CD8-positive, alpha-beta memory T cell (primary cell): Measurements from ENCODE around the gene SNX19. TPM values are rescaled to one million over a fixed set of nuclear protein-coding genes. Genes with fewer than 3 reads are reported as not detected.

ENCODE experiments used
- CTCF ChIA-PET: fragments of 350-600 bp; sonication (Branson Sonifier 250); formaldehyde crosslinking; loops from one replicate; lab custom pipeline; 2021; ENCODE audit warnings: antibody characterized with exemption; lab: Charles Lee
- POLR2A ChIA-PET: fragments of 350-600 bp; sonication (Branson Sonifier 250); formaldehyde crosslinking; loops from one replicate; lab custom pipeline; 2021; ENCODE audit warnings: antibody characterized with exemption; lab: Charles Lee
- DNase-seq, 5 donors: peaks; one replicate each; pipeline versions ENCODE4 v3.0.0 to v3.0.0-alpha.2; 2020 to 2022; ENCODE audit warnings: mixed read lengths in 1 of 5
- H3K27ac ChIP-seq: one replicate; pipeline ENCODE4 v1.7.0; 2013; ENCODE audit warnings: low read depth, mild to moderate bottlenecking, low read length, moderate library complexity
- H3K27me3 ChIP-seq: 2 replicates; pipeline ENCODE4 v1.7.0; 2013; ENCODE audit warnings: low read length, mild to moderate bottlenecking; ENCODE audit not compliant: insufficient read depth, poor library complexity, severe bottlenecking
- H3K36me3 ChIP-seq: 2 replicates; pipeline ENCODE4 v1.7.0; 2013; ENCODE audit warnings: mild to moderate bottlenecking, low read length, moderate library complexity; ENCODE audit not compliant: insufficient read depth
- H3K4me1 ChIP-seq: 2 replicates; pipeline ENCODE4 v1.7.0; 2013; ENCODE audit warnings: mild to moderate bottlenecking, low read length, moderate library complexity; ENCODE audit not compliant: insufficient read depth
- H3K4me3 ChIP-seq: 2 replicates; pipeline ENCODE4 v1.7.0; 2013; ENCODE audit warnings: mild to moderate bottlenecking, low read length
- H3K9me3 ChIP-seq: 2 replicates; pipeline ENCODE4 v1.7.0; 2013; ENCODE audit warnings: mild to moderate bottlenecking, low read length
- H3K27ac Mint-ChIP-seq, 8 donors: one replicate each; pipeline ENCODE4 v1.8.0; 2020 to 2021; ENCODE audit warnings: mixed read lengths in 8 of 8, mild to moderate bottlenecking in 6 of 8, inconsistent platforms in 3 of 8, moderate library complexity in 3 of 8
- H3K27me3 Mint-ChIP-seq, 2 donors: one replicate each; pipeline ENCODE4 v1.8.0; 2020 to 2021; ENCODE audit warnings: mixed read lengths in 2 of 2, mild to moderate bottlenecking in 1 of 2, moderate library complexity in 1 of 2
- H3K36me3 Mint-ChIP-seq, 3 donors: one replicate each; pipeline ENCODE4 v1.8.0; 2020 to 2021; ENCODE audit warnings: mixed read lengths in 3 of 3, inconsistent platforms in 1 of 3, mild to moderate bottlenecking in 1 of 3
- H3K4me1 Mint-ChIP-seq, 3 donors: one replicate each; pipeline ENCODE4 v1.8.0; 2020 to 2021; ENCODE audit warnings: mixed read lengths in 3 of 3, inconsistent platforms in 1 of 3, mild to moderate bottlenecking in 1 of 3
- H3K4me3 Mint-ChIP-seq, 7 donors: one replicate each; pipeline ENCODE4 v1.8.0; 2020 to 2021; ENCODE audit warnings: mixed read lengths in 7 of 7, mild to moderate bottlenecking in 6 of 7, moderate library complexity in 4 of 7, inconsistent platforms in 2 of 7
- H3K9me3 Mint-ChIP-seq, 5 donors: one replicate each; pipeline ENCODE4 v1.8.0; 2020 to 2022; ENCODE audit warnings: mixed read lengths in 5 of 5, mild to moderate bottlenecking in 3 of 5, moderate library complexity in 2 of 5, inconsistent platforms in 1 of 5
- polyA plus RNA-seq: library from polyadenylated mRNA; unstranded; fragments of 300-500 nt; fragmentation: Illumina TruSeq; gene quantifications from one replicate; pipeline ENCODE4 v1.2.3, GENCODE V29; 2021
- total RNA-seq, 2 experiments: library from RNA; stranded (reverse); gene quantifications; one replicate each; pipeline ENCODE4 v1.2.3, GENCODE V29; 2021

SNX19 gene
- total and polyA plus RNA-seq, 3 experiments from 2014 or later, result 21.9 to 44.4 (median 41.2) TPM

- no peak for DNase-seq
- H3K27ac Mint-ChIP-seq, result no peak overlapping the region
- POLR2A ChIA-PET, result no interaction called here
- H3K36me3 Mint-ChIP-seq, result peaks cover 4 to 63% (median 23%) of the 10 kb centered on the region in 3 donors
- CTCF ChIA-PET, result interaction anchor here (0.9 to 2.3 kb wide), 2 partner anchors 25 to 29 kb away, joined by 3 to 7 read pairs; no protein-coding TSS in a partner anchor
- H3K4me3 ChIP-seq, result no peak overlapping the region
- H3K9me3 Mint-ChIP-seq, result no peaks in the 10 kb centered on the region
- H3K4me1 Mint-ChIP-seq, result peaks cover 3 to 9% (median 8%) of the 10 kb centered on the region in 3 donors
- peaks cover 41% of the 10 kb centered on the region for H3K36me3 ChIP-seq
- no peaks in the 10 kb centered on the region for H3K4me1 ChIP-seq
- H3K9me3 ChIP-seq, result no peaks in the 10 kb centered on the region
- H3K4me3 Mint-ChIP-seq, result no peak overlapping the region
- H3K27me3 ChIP-seq, result no peaks in the 10 kb centered on the region
- H3K27ac ChIP-seq, result no peak overlapping the region
- no peaks in the 10 kb centered on the region for H3K27me3 Mint-ChIP-seq
These were observed 25.0 kb downstream of the SNX19 start for GRCh38 chr11:130891326-130891725.

- Mint-ChIP-seq H3K4me1 (peaks cover 3 to 10% (median 9%) of the 10 kb centered on the region in 3 donors), H3K27me3 (no peaks in the 10 kb centered on the region), H3K4me3 (no peak overlapping the region), H3K9me3 (no peaks in the 10 kb centered on the region), H3K27ac (no peak overlapping the region), H3K36me3 (peaks cover 4 to 60% (median 18%) of the 10 kb centered on the region in 3 donors)
- H3K36me3 ChIP-seq, result peaks cover 41% of the 10 kb centered on the region
- no peak overlapping the region for H3K27ac ChIP-seq
- DNase-seq, result no peak
- H3K4me3 ChIP-seq, result no peak overlapping the region
- ChIA-PET CTCF (interaction anchor here (2.3 kb wide), 1 partner anchor 28 kb away, joined by 7 read pairs; no protein-coding TSS in a partner anchor), POLR2A (no interaction called here)
- no peaks in the 10 kb centered on the region for H3K27me3 ChIP-seq
- no peaks in the 10 kb centered on the region for H3K9me3 ChIP-seq
- H3K4me1 ChIP-seq, result no peaks in the 10 kb centered on the region
These were observed 26.1 kb downstream of the SNX19 start for GRCh38 chr11:130890039-130890745.

- H3K36me3 Mint-ChIP-seq, result peaks cover 9 to 56% (median 21%) of the 10 kb centered on the region in 3 donors
- ChIA-PET CTCF (interaction anchor here (1.0 kb wide), 1 partner anchor 26 kb away, joined by 3 read pairs; no protein-coding TSS in a partner anchor), POLR2A (no interaction called here)
- H3K4me3 ChIP-seq, result no peak overlapping the region
- no peaks in the 10 kb centered on the region for H3K27me3 ChIP-seq
- H3K9me3 Mint-ChIP-seq, result no peaks in the 10 kb centered on the region
- no peak overlapping the region for H3K27ac ChIP-seq
- peaks cover 0 to 8% (median 3%) of the 10 kb centered on the region in 3 donors for H3K4me1 Mint-ChIP-seq
- no peak overlapping the region for H3K27ac Mint-ChIP-seq
- no peak overlapping the region for H3K4me3 Mint-ChIP-seq
- no peaks in the 10 kb centered on the region for H3K27me3 Mint-ChIP-seq
- H3K4me1 ChIP-seq, result no peaks in the 10 kb centered on the region
- no peaks in the 10 kb centered on the region for H3K9me3 ChIP-seq
- peaks cover 30% of the 10 kb centered on the region for H3K36me3 ChIP-seq
- DNase-seq, result no peak
These were observed 27.5 kb downstream of the SNX19 start for GRCh38 chr11:130888790-130889189.

GRCh38 chr11:130886704-130887103, 29.6 kb downstream of the SNX19 start:
- no peaks in the 10 kb centered on the region for H3K9me3 ChIP-seq
- no peaks in the 10 kb centered on the region for H3K9me3 Mint-ChIP-seq

GRCh38 chr11:130882138-130882551, 34.1 kb downstream of the SNX19 start:
- Mint-ChIP-seq H3K27ac (peak overlapping the region in 2 of 8 donors; percentile 28 to 78), H3K27me3 (no peaks in the 10 kb centered on the region), H3K36me3 (peaks cover 5 to 91% (median 32%) of the 10 kb centered on the region in 3 donors), H3K9me3 (no peaks in the 10 kb centered on the region), H3K4me1 (peaks cover 0 to 8% (median 0%) of the 10 kb centered on the region in 3 donors), H3K4me3 (no peak overlapping the region)
- Histone ChIP-seq H3K4me1 (no peaks in the 10 kb centered on the region), H3K27ac (no peak overlapping the region), H3K4me3 (no peak overlapping the region), H3K9me3 (no peaks in the 10 kb centered on the region), H3K27me3 (no peaks in the 10 kb centered on the region), H3K36me3 (peaks cover 32% of the 10 kb centered on the region)
- no peak for DNase-seq
- POLR2A ChIA-PET, result no interaction called here
- CTCF ChIA-PET, result interaction anchor here (1.0 to 1.4 kb wide), 3 partner anchors 12 to 22 kb away, joined by 3 to 4 read pairs (median 3); no protein-coding TSS in a partner anchor

More at GRCh38 chr11:130886704-130887103, 29.6 kb downstream of the SNX19 start:
- H3K4me3 Mint-ChIP-seq, result no peak overlapping the region
- POLR2A ChIA-PET, result no interaction called here
- H3K27ac ChIP-seq, result no peak overlapping the region
- no peaks in the 10 kb centered on the region for H3K4me1 ChIP-seq
- H3K27me3 Mint-ChIP-seq, result no peaks in the 10 kb centered on the region
- H3K4me1 Mint-ChIP-seq, result peaks cover 0 to 8% (median 3%) of the 10 kb centered on the region in 3 donors
- no peak for DNase-seq
- peaks cover 14% of the 10 kb centered on the region for H3K36me3 ChIP-seq
- peak overlapping the region in 3 of 8 donors; percentile 5 to 83 (median 78) for H3K27ac Mint-ChIP-seq
- no peaks in the 10 kb centered on the region for H3K27me3 ChIP-seq
- CTCF ChIA-PET, result no interaction called here
- H3K4me3 ChIP-seq, result no peak overlapping the region
- peaks cover 5 to 59% (median 15%) of the 10 kb centered on the region in 3 donors for H3K36me3 Mint-ChIP-seq

- peaks cover 35% of the 10 kb centered on the region for H3K36me3 ChIP-seq
- no peak overlapping the region for H3K27ac ChIP-seq
- ChIA-PET POLR2A (no interaction called here), CTCF (interaction anchor here (0.6 to 1.4 kb wide), 4 partner anchors 12 to 22 kb away, joined by 3 to 4 read pairs (median 3); no protein-coding TSS in a partner anchor)
- H3K27me3 ChIP-seq, result no peaks in the 10 kb centered on the region
- peak overlapping the region in 1 of 8 donors; percentile 30 for H3K27ac Mint-ChIP-seq
- H3K4me1 Mint-ChIP-seq, result peaks cover 0 to 8% (median 0%) of the 10 kb centered on the region in 3 donors
- H3K4me3 ChIP-seq, result no peak overlapping the region
- H3K4me1 ChIP-seq, result no peaks in the 10 kb centered on the region
- H3K9me3 ChIP-seq, result no peaks in the 10 kb centered on the region
- no peaks in the 10 kb centered on the region for H3K27me3 Mint-ChIP-seq
- H3K36me3 Mint-ChIP-seq, result peaks cover 5 to 92% (median 33%) of the 10 kb centered on the region in 3 donors
- H3K4me3 Mint-ChIP-seq, result no peak overlapping the region
- DNase-seq, result no peak
- no peaks in the 10 kb centered on the region for H3K9me3 Mint-ChIP-seq
These were observed 34.7 kb downstream of the SNX19 start for GRCh38 chr11:130881475-130882137.

GRCh38 chr11:130879836-130880235, 36.4 kb downstream of the SNX19 start:
- POLR2A ChIA-PET, result no interaction called here
- no peaks in the 10 kb centered on the region for H3K27me3 Mint-ChIP-seq
- H3K27me3 ChIP-seq, result no peaks in the 10 kb centered on the region

More at GRCh38 chr11:130879836-130880235, 36.4 kb downstream of the SNX19 start:
- Histone ChIP-seq H3K9me3 (no peaks in the 10 kb centered on the region), H3K4me1 (no peaks in the 10 kb centered on the region), H3K36me3 (peaks cover 36% of the 10 kb centered on the region), H3K4me3 (no peak overlapping the region), H3K27ac (no peak overlapping the region)
- H3K36me3 Mint-ChIP-seq, result peaks cover 5 to 94% (median 35%) of the 10 kb centered on the region in 3 donors
- no peaks in the 10 kb centered on the region for H3K9me3 Mint-ChIP-seq
- no peak for DNase-seq
- no peak overlapping the region for H3K4me3 Mint-ChIP-seq
- peaks cover 0 to 5% (median 0%) of the 10 kb centered on the region in 3 donors for H3K4me1 Mint-ChIP-seq
- no peak overlapping the region for H3K27ac Mint-ChIP-seq
- CTCF ChIA-PET, result interaction anchor here (1.2 to 1.7 kb wide), 2 partner anchors 16 to 18 kb away, joined by 4 to 5 read pairs; no protein-coding TSS in a partner anchor
